Measurements from ENCODE around the gene RBM47. TPM values are rescaled to one million over a fixed set of nuclear protein-coding genes. Genes with fewer than 3 reads are reported as not detected.

Gene RBM47
- total RNA-seq, 1 donor from 2014 or later, result 3.8 TPM

DNA sequence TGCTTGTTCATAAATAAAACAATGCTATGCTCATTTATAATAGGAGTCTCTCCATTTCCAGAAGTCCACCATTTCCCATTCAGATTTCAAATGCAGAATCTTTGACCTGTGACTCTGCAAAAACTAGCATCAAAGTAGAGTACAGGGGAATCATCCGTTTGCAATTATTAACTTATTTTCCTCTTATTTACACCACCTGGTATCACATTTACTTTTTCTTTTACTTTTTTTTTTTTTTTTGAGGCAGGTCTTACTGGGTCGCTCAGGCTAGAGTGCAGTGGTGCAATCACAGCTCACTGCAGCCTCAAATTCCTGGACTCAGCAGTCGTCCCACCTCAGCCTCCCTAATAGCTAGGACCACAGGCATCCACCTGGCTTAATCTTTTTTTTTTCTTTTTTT lies 37.6 kb downstream of the RBM47 start:
- intact Hi-C loops (cut with micrococcal nuclease), result no loop called here

DNA sequence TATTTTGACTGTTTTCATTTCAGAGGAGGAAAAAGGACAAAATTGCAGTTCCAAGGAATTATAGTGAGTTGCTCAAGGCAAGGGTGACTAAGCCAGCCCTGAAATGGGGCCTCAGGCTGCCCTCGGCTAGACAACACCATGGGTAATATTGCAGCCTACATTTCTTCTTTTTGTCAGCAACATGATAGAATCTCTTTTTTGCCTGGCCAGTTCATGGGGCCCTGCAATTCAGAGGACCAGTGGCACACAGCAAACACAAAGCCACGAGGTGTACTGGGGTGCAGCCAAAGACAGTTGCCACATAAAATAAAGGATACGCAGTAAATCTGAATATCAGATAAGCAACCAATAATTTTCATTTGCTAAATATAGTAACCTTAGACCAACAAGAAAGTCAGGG lies 41.8 kb downstream of the RBM47 start:
- intact Hi-C loops (cut with micrococcal nuclease), result no loop called here

DNA sequence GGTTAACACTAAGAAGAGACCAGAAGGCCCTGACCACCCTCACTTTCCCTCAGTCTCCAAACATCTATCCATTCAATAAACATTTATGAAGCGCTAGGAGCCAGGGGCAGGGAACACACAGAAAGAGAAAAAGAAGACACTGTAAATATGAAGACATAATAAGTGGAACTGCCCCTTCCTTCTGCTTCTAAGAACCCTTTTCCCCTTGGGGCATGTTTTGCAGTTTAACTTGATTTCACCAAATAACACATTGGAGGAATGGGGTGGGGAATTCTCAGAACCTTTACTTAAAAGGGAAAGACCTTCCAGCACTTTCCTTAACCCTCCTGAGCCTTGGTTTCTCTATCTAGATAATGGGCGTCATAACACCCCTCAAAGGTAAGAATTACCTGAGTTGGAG lies 42.3 kb downstream of the RBM47 start:
- intact Hi-C loops (cut with micrococcal nuclease), result no loop called here

DNA sequence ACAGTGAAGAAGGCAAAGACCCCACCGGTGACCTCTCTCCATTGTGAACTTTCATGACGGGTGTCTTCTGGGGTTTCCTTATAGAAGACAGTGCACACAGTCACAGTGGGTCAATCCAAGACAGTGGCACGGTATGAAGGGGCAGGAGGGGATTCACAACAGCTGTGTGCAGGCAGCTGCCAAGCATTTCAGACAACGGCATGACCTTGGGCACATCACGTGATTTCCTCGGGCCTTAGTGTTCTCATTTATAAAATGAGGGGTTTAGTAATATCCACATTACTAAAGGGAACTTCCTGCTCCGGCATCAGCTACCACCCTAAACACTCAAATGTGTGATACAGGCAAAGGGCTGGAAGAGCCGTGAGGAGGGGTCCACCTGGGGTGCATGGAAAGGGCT lies 42.9 kb downstream of the RBM47 start:
- intact Hi-C loops (cut with micrococcal nuclease), result no loop called here

DNA sequence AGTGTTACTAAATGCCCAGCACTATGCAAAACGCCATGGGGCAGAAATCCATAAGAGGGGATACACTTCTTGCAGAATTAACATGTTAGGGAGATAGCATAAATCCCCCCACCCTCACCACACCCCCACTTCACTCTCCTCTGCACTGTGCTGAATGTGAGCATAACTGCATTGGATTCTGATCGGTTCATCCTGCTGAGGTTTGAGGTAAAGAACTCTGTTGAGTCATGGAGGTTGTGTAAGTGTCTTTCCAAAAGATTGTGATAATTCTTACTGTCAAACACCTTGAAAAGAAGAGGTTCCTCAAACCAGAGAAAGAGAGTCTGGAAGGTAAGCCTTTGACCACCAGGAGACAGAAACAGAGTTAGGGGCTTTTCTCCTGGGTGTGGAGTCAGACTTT lies 43.6 kb downstream of the RBM47 start:
- intact Hi-C loops (cut with micrococcal nuclease), result no loop called here

DNA sequence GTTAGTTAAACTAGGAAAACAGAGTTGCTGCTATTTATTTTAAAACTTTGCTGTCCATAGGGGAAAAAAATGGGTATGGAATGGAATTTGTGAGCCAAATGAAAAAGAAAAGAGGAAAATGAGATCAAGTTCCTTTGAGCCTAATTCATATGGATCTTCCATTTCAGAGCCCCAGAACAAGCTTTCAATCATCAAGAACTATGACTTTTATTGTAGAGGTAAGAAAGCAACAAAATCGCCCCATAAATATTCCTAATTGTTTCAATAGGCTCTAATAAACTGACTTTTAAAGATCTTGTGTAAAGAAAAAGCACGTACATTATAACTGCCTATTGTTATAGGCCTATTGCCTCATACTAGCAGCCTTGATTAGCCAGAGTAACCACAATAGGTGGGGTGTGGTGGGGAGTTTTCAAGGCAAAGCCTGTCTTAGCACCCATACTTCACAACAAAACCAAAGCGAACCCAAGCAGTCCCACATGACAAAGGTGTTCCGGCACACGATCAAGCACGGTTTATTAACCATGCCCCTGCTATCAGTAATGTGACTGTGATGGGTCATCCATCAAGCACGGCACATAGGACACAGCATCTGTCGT lies 44.4 kb downstream of the RBM47 start:
- intact Hi-C loops (cut with micrococcal nuclease), result no loop called here

DNA sequence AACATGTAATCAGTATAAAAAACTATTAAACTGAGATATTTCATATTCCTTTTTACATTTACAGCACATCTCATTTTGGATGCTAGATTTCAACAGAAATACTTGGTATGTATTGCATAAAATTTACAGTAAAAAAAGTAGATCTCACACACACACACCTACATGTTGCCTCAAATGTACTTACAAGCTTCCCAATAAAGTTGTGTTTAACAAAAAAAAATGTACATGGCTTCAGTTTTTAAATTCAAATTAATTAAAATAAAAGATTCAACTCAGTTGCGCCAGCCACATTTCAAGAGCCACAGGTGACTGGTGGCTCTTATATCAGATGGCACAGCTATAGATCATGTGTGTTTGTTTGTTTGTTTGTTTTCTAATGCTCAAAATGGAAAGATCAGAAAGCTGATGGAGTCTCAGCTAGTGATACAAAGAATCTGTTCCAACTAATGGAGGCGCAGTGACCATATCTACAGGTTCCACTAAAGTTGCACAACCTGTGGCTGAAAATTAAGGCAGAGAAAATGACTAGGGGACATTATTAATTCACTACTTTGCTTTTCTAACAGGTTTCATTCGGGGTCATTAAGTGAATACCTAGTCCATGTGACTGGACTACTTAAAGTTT lies 45.0 kb downstream of the RBM47 start:
- intact Hi-C loops (cut with micrococcal nuclease), result no loop called here

DNA sequence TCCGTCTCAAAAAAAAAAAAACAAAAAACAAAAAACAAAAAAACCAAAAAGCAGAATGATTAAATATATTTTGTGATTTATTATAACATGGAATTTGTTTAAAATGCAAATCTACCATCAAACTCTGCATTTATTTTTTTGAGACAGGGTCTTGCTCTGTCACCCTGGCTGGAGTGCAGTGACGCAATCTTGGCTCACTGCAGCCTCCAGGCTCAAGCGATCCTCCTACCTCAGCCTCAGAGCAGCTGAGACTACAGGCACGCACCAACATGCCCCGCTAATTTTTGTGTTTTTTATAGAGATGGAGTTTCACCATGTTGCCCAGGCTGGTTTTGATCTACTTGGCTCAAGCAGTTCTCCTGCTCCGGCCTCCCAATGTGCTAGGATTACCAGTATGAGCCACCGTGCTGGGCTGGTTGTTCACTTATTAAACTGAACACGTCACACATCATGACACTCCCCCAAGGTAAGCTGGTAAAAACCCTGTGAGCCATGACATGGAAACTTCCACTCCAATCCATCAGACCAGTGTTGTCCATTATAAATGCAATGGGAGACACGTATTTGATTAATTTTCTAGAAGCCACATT lies 45.7 kb downstream of the RBM47 start:
- intact Hi-C loops (cut with micrococcal nuclease), result no loop called here

DNA sequence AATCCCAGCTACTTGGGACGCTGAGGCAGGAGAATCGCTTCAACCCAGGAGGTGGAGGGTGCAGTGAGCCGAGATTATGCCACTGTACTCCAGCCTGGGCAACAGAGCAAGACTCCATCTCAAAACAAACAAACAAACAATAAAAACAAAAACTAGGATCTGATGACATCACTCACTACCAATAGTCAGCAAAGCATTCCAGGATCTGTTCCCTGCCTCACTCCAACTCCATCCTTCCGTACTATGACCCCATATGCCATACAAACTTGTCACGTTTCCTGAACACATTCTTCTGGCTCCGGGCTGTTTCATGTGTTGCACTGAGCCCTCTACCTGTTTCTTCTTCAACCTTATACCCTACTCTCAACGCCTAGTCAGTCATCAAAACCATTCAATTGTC lies 47.3 kb downstream of the RBM47 start:
- intact Hi-C loops (cut with micrococcal nuclease), result no loop called here

DNA sequence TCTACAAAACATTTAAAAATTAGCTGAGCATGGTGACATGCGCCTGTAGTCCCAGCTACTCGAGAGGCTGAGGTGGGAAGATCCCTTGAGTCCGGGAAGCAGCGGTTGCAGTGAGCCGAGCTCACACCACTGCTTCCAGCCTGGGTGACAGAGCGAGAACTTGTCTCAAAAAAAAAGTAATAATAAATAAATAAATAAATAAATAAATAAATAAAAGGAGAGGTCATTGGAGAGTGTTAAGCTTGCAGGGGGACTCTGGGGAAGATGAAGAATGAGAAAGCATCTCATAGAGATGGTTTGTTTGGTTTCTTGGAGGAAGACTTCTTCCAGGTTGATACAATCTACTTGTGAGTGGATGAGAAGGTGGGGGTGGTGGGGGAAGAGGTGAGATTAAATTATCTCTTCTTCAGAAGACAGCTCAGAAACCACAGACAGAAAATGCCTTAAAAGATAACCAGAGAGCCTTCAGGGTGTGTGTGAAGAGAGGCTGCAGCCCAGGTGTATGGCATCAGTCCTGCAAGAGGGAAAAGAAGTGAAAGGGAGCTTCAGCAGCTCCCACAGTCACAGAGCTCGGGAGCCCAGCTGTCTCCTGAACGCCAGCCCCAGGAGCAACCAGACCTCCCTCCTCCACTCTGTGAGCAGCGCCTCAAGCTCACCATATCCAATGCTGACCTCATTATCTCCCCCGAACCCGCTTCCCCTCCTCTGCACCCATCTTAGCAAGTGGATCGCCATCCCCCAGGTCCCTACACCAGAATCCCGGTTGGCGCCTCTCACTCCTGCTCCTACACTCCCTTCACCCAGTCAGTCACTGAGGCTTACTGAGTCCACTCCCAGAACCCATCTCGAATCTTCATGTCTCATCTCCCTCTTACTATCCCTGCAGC lies 48.2 kb downstream of the RBM47 start:
- intact Hi-C loops (cut with micrococcal nuclease), result no loop called here

DNA sequence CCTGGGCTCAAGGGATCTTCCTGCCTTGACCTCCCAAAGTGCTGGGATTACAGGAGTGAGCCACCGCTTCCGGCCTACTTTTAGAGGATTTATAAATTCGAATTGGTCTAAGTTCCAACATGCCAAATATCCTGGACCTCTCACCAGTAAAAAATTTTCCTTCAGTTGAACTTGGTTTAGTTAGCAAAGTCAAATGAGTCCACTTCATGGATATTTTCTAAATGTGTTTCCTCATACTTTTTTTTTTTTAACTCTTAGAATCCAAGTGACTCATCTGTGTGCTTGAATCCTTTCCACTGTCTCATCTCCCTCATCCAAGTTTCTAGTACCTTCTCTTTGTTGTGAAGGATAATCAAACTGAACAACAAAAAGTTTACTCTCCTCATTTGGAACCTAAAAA lies 49.7 kb downstream of the RBM47 start:
- intact Hi-C loops (cut with micrococcal nuclease), result no loop called here

DNA sequence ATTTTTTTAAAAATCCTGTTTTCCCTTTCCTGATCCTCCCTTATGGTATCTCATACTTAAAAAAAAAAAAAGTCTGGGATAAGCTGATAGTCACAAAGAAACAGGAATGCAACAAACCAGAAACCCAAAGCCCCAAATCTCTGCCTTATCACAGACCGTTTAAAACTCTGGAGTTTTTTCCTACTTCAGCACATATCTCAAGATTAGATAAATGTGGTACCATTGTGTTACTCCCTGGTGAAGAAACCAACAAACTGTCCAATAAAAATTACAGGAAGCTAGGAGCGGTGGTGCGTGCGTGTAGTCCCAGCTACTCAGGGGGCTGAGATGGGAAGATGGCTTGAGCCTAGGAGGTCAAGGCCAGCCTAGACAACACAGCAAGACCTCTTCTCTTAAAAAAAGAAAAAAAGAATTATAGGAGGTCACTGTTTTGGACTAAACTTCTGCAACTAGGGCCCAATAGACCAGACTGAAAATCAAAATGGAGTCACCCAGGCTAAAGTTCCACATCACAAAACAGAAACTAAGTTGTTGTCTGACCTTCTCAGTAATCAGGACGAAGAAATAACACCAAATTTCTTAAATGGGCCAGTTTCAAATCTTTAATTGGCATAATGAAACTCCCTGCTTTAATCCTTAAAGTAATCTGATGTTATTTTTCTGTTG lies 51.9 kb downstream of the RBM47 start:
- intact Hi-C loops (cut with micrococcal nuclease), result loop anchor here (2.0 kb wide), 1 partner anchor 51 kb away; the partner anchor contains the start of gene RBM47

DNA sequence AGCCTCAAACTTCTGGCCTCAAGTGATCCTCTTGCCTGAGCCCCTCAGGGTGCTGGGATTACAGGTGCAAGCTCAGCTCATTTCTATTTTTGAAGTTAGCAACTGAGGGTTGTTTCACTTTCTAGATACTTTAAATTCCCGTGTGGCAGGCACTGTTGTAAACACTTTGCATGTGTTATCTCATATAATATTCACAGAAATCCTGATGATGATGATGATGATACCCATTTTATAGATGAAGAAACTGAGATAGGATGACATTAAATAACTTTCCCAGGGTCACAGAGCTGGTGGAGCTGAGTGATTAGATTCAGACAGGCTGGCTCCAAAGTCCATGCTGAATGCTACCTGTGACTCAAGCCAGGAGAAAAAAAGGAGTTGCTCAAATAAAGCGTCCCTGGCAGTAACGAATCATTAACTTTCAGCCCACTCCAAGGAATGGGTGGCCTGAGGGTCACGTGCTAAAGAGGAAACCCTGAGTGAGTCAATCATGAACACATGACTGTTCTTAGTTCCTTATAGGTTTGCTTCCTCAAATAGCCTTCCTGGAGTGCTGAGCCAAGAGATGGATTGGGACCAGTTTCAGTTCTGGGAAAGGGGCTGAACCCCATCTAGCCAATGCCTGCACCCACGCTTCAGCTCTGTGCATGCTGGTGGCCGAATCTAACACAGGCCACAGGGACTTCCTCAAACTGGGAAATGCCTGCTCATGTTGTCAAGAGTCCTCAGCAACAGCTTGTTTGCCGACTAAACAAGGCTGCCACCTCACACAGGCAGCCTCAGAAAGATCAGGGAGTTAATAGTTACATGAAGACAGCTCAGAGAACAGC lies 52.8 kb downstream of the RBM47 start:
- intact Hi-C loops (cut with micrococcal nuclease), result loop anchor here (2.0 kb wide), 1 partner anchor 52 kb away; the partner anchor contains the start of gene RBM47

DNA sequence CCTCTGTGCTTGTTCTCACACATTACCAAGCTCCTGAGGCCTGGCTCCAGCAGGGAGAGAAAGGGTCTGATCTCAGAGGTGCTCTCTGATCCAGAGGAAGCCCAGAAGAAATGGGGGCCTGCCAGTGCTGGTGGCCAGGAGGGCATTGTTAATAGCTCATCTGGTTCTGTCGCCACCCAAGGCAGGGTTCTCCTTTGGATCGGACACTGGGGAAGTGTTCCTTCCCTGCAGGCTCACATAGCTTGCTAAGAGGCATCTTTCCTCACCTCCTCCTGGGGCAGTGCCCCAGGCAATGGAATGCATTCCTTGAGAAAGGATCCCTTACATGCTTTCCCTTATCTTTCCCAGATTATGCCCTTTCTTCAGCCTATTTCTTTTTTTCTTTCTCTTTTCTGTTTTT lies 53.8 kb downstream of the RBM47 start:
- intact Hi-C loops (cut with micrococcal nuclease), result loop anchor here (2.0 kb wide), 1 partner anchor 53 kb away; the partner anchor contains the start of gene RBM47

DNA sequence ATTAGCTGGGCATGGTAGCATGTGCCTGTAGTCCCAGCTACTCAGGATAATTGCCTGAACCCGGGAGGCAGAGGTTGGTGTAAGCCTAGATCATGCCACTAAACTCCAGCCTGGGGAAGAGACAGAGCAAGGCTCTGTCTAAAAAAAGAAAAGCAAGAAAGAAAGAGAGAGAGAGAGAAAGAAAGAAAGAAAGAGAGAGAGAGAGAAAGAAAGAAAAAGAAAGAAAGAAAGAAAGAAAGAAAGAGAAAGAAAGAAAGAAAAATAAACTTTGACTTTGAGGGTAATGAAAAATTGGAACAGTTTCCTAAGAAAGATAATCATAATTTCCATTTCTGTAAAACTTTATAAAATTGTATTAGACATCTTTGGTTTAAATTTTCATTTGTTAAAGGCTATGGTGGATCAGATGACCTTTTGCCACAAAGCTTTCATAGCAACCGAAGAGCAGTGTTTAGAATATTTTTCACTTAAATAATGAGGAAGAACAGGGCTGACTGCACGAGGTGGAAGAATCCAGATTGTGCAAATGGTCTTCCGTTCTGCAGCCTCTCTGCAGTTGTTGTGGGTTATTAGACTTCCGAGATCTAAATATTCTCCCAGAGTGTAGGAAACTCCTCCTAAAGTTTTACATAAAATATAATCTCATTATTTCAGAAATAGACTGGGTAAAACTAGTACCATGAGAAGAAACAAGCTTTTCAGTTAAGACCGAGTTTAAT lies 55.9 kb downstream of the RBM47 start:
- intact Hi-C loops (cut with micrococcal nuclease), result no loop called here

DNA sequence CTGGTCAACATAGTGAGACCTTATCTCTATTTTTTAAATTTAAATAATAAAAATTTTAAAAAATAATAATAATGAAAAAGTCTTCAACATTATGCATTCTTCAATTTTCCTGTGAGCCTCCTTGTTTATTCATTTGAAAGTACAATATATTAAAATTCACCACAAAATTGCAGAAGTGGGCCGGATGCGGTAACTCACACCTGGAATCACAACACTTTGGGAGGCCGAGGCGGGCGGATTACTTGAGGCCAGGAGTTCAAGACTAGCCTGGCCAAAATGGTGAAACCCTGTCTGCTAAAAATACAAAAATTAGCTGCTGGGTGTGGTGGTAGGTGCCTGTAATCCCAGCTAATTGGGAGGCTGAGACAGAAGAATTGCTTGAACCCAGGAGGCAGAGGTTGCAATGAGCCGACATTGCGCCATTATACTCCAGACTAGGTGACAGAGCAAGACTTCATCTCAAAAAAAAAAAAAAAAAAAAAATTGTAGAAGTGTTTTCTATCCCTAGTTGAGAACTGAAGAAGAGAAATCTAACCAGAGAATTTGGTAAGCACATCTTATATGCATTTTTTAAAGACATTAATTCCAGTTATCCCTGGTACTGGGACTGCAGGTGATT lies 56.9 kb downstream of the RBM47 start:
- intact Hi-C loops (cut with micrococcal nuclease), result no loop called here

DNA sequence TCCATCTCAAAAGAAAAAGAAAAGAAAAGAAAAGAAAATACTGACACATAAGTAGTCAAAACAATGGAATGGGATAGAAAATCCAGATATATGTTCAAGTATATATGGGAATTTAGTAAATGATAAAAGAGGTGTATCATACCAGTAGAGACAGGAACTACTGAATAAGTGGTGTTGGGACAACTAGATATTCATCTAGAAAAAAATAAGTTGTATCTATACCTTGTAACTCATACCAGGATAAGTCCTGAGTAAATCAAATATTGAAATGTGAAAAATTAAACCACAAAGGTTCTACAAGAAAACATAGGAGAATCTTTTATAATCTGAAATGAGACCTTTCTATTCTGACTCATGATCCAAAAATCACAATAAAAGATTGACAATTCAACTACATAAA lies 58.5 kb downstream of the RBM47 start:
- intact Hi-C loops (cut with micrococcal nuclease), result no loop called here

DNA sequence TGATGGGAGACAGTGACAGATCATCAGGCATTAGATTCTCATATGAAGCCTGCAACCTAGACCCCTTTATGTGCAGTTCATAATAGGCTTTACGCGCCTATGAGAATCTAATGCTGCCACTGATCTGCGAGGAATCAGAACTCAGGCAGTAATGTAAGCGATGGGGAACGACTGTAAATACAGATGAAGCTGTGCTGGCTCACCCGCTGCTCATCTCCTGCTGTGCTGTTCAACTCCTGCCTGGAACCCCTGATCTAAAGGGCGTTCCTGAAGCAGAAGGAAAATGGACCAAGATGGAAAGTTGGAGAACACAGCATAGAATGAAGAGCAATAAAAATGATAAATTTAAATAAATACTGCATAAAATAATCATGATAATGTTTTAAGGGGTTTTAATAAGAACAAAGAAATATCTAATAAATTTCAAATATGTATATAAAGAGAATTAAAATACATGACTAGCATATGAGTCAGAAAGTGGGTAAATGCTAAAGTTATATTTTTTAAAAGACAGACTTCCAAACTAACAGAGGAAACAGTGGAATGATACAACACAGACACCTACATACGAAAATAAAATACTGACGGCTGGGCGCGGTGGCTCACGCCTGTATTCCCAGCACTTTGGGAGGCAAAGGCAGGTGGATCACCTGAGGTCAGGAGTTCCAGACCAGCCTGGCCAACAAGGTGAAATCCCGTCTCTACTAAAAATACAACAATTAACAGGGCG lies 59.2 kb downstream of the RBM47 start:
- intact Hi-C loops (cut with micrococcal nuclease), result no loop called here

Data from T-helper 1 cell treated with Interleukin-12 subunit alpha and Interleukin-12 subunit beta and Interleukin-4 antibody, amounts not matched to agents 30 ng/mL and 1 ng/mL, for 36 hours (primary cell).